Testis (tissue), 3 donors: ENCODE data around the gene SESN2. TPM values are rescaled to one million over a fixed set of nuclear protein-coding genes. Genes with fewer than 3 reads are reported as not detected.

Experiments
- DNase-seq: peaks from one replicate; pipeline ENCODE4 v3.0.0-alpha.2; 2019
- H3K27ac ChIP-seq, 2 donors: fragments of 200-600 bp; sonication (generic); one replicate each; pipeline ENCODE4 v1.5.1; 2019
- H3K27me3 ChIP-seq: fragments of 200-600 bp; sonication (generic); one replicate; pipeline ENCODE4 v1.5.1; 2019
- H3K36me3 ChIP-seq: fragments of 200-600 bp; sonication (generic); one replicate; pipeline ENCODE4 v1.5.1; 2017; ENCODE audit warnings: low read depth; ENCODE audit errors: missing control alignments
- H3K4me1 ChIP-seq: fragments of 200-600 bp; sonication (generic); one replicate; pipeline ENCODE4 v1.5.1; 2019
- H3K4me3 ChIP-seq, 2 donors: fragments of 200-600 bp; sonication (generic); one replicate each; pipeline ENCODE4 v1.5.1; 2017 to 2019
- H3K9me3 ChIP-seq: fragments of 200-600 bp; sonication (generic); one replicate; pipeline ENCODE4 v1.5.1; 2017
- POLR2A ChIP-seq: fragments of 450-650 bp; IDR thresholded peaks from one replicate; pipeline ENCODE4 v1.6.1; 2017; ENCODE audit warnings: antibody characterized with exemption, mild to moderate bottlenecking, moderate library complexity
- WGBS, 2 donors: methylation state at CpG; one replicate each; pipeline ENCODE4 v1.1.5; 2018; 5-methylcytosine and 5-hydroxymethylcytosine counted together
- intact Hi-C: fragments of 100-400 bp; cut with DNase I; formaldehyde crosslinking; loops from one replicate; pipeline ENCODE4 v1.15.1; 2023; ENCODE audit warnings: low total_unique reads
- polyA plus RNA-seq: library from polyadenylated mRNA; stranded (reverse); fragments of 350-450 nt; fragmentation: Illumina TruSeq; extraction: RNeasy Lipid Tissue Mini Kit (QIAGEN cat#74804); gene quantifications from one replicate; pipeline ENCODE4 v1.2.3, GENCODE V29; 2014; ENCODE audit warnings: low read depth, low replicate concordance; ENCODE audit not compliant: insufficient read depth
- total RNA-seq, 2 donors: library from RNA; depleted of rRNA; stranded (reverse); fragments of >200 nt; gene quantifications; one replicate each; pipeline ENCODE4 v1.2.3, GENCODE V29; 2016
- TF ChIP-seq, protein P1 (sequence below), 3 experiments: fragments of 450-650 bp in 2 of 3; fragments of 200-600 bp in 1 of 3; sonication (generic) in 1 of 3; IDR thresholded peaks; one replicate each; pipeline ENCODE4 v1.5.1; 2016 to 2019; ENCODE audit warnings: antibody characterized with exemption in 3 of 3, mild to moderate bottlenecking in 2 of 3, moderate library complexity in 1 of 3

Gene SESN2
- total and polyA plus RNA-seq, 3 donors from 2014 or later = 16.9 to 43.7 (median 36.7) TPM

DNA sequence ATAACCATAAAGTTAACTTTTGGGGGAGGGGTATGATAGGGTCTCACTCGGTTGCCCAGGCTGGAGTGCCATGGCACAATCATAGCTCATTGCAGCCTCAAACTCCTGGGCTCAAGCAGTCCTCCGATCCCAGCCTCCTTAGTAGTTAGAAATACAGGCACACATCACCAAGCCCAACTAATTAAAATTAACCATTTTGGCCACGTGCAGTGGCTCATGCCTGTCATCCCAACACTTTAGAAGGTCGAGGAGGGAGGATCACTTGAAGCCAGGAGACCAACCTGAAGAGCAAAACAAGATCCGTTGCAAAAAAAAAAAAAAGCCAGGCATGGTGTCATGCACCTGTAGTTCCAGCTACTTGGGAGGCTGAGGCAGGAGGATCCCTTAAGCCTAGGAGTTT, 42.9 kb downstream of the SESN2 start:
- no peaks in the 10 kb centered on the region for H3K36me3 ChIP-seq
- intact Hi-C loops = no loop called here
- H3K4me1 ChIP-seq = no peaks in the 10 kb centered on the region
- no peaks in the 10 kb centered on the region for H3K27me3 ChIP-seq
- no peak for DNase-seq
- no peak overlapping the region for H3K27ac ChIP-seq
- 71 to 85% methylated on average over 5 of the region's 5 CpGs for WGBS, 2 donors
- H3K9me3 ChIP-seq = no peaks in the 10 kb centered on the region
- no peak overlapping the region for H3K4me3 ChIP-seq
- TF ChIP-seq, protein P1, sequence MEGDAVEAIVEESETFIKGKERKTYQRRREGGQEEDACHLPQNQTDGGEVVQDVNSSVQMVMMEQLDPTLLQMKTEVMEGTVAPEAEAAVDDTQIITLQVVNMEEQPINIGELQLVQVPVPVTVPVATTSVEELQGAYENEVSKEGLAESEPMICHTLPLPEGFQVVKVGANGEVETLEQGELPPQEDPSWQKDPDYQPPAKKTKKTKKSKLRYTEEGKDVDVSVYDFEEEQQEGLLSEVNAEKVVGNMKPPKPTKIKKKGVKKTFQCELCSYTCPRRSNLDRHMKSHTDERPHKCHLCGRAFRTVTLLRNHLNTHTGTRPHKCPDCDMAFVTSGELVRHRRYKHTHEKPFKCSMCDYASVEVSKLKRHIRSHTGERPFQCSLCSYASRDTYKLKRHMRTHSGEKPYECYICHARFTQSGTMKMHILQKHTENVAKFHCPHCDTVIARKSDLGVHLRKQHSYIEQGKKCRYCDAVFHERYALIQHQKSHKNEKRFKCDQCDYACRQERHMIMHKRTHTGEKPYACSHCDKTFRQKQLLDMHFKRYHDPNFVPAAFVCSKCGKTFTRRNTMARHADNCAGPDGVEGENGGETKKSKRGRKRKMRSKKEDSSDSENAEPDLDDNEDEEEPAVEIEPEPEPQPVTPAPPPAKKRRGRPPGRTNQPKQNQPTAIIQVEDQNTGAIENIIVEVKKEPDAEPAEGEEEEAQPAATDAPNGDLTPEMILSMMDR (IDR thresholded peaks at IDR 0.05) = no peak
- no peak for TF ChIP-seq POLR2A

- H3K4me1 ChIP-seq = no peaks in the 10 kb centered on the region
- no peaks in the 10 kb centered on the region for H3K27me3 ChIP-seq
- H3K27ac ChIP-seq = no peak overlapping the region
- WGBS, 2 donors = 70 to 76% methylated on average over 2 of the region's 2 CpGs
- no peak for TF ChIP-seq POLR2A
- TF ChIP-seq, protein P1 (IDR thresholded peaks at IDR 0.05) = no peak
- intact Hi-C loops = no loop called here
- no peaks in the 10 kb centered on the region for H3K36me3 ChIP-seq
- DNase-seq = no peak
- H3K9me3 ChIP-seq = no peaks in the 10 kb centered on the region
- no peak overlapping the region for H3K4me3 ChIP-seq
These were observed 47.1 kb downstream of the SESN2 start for GRCh38 chr1:28306301-28306949.

GRCh38 chr1:28308750-28309149, 49.4 kb downstream of the SESN2 start:
- TF ChIP-seq, protein P1 (IDR thresholded peaks at IDR 0.05) = no peak
- no peak for TF ChIP-seq POLR2A
- no peak for DNase-seq
- Histone ChIP-seq H3K9me3 (no peaks in the 10 kb centered on the region), H3K36me3 (no peaks in the 10 kb centered on the region), H3K4me3 (no peak overlapping the region), H3K4me1 (no peaks in the 10 kb centered on the region), H3K27ac (no peak overlapping the region), H3K27me3 (no peaks in the 10 kb centered on the region)
- 85 to 91% methylated on average over 3 of the region's 3 CpGs for WGBS, 2 donors
- intact Hi-C loops = no loop called here

DNA sequence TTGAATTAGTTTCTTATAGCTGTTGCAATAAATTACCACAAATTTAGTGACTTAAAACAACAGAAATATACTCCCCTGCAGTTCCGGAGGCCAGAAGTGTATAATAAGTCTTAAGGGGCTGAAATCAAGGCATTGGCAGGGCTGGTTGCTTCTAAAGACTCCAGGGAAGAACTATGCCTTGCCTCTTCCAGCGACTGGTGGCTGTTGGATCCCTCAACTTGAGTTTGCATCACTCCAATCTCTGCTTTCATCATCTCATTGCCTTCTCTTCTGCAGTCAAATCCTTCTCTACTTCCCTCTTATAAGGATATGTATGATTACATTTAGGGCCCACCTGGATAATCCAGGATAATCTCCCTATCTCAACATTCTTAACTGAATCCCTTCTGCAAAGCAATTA, 50.4 kb downstream of the SESN2 start:
- DNase-seq = no peak
- H3K27ac ChIP-seq = no peak overlapping the region
- no peaks in the 10 kb centered on the region for H3K27me3 ChIP-seq
- no peaks in the 10 kb centered on the region for H3K9me3 ChIP-seq
- no peaks in the 10 kb centered on the region for H3K36me3 ChIP-seq
- intact Hi-C loops = no loop called here
- H3K4me1 ChIP-seq = no peaks in the 10 kb centered on the region
- 66 to 73% methylated on average over 2 of the region's 2 CpGs for WGBS, 2 donors
- H3K4me3 ChIP-seq = no peak overlapping the region
- no peak for TF ChIP-seq POLR2A
- TF ChIP-seq, protein P1 (IDR thresholded peaks at IDR 0.05) = no peak
